Common myeloid progenitor, CD34-positive (primary cell): ENCODE data around the gene GABRR2.

Experiments used
- CTCF ChIA-PET: fragments of 350-600 bp; sonication (Branson Sonifier 250); formaldehyde crosslinking; loops from one replicate; lab custom pipeline; 2021; ENCODE audit warnings: antibody characterized with exemption; lab: Charles Lee
- POLR2A ChIA-PET: fragments of 350-600 bp; sonication (Branson Sonifier 250); formaldehyde crosslinking; loops from one replicate; lab custom pipeline; 2021; ENCODE audit warnings: antibody characterized with exemption; lab: Charles Lee
- DNase-seq, 3 donors: peaks; one replicate each; pipeline versions ENCODE4 v3.0.0 to v3.0.0-alpha.2; 2013
- H3K27ac ChIP-seq, 2 experiments: 1 replicate in 1 of 2; 2 replicates in 1 of 2; pipeline ENCODE4 v1.7.0; 2013; ENCODE audit warnings: inconsistent platforms in 2 of 2, low read length in 2 of 2, mild to moderate bottlenecking in 2 of 2, low read depth in 1 of 2, moderate library complexity in 1 of 2; ENCODE audit not compliant: severe bottlenecking in 2 of 2, insufficient read depth in 1 of 2, poor library complexity in 1 of 2
- H3K27me3 ChIP-seq, 5 experiments: replicated peaks in 2 of 5; 1 replicate in 3 of 5; 2 replicates in 2 of 5; pipeline versions ENCODE4 v1.6.1 to v1.7.0; 2013; ENCODE audit warnings: low read length in 4 of 5, mild to moderate bottlenecking in 2 of 5, moderate library complexity in 2 of 5, inconsistent platforms in 1 of 5; ENCODE audit not compliant: insufficient read depth in 5 of 5, control insufficient read depth in 4 of 5
- H3K36me3 ChIP-seq, 4 experiments: 1 replicate in 2 of 4; 2 replicates in 2 of 4; pipeline versions ENCODE4 v1.6.1 to v1.7.0; 2013; ENCODE audit warnings: low read length in 3 of 4, control low read depth in 1 of 4, mild to moderate bottlenecking in 1 of 4; ENCODE audit not compliant: control insufficient read depth in 4 of 4, insufficient read depth in 4 of 4
- H3K4me1 ChIP-seq, 4 experiments: 1 replicate in 3 of 4; 2 replicates in 1 of 4; pipeline versions ENCODE4 v1.6.1 to v1.7.1; 2013; ENCODE audit warnings: low read length in 3 of 4, mild to moderate bottlenecking in 3 of 4, control low read depth in 1 of 4, inconsistent platforms in 1 of 4, moderate library complexity in 1 of 4; ENCODE audit not compliant: control insufficient read depth in 4 of 4, insufficient read depth in 4 of 4; ENCODE audit errors: control extremely low read depth in 1 of 4
- H3K4me3 ChIP-seq, 7 experiments: 1 replicate in 4 of 7; 2 replicates in 3 of 7; pipeline versions ENCODE4 v1.5.1 to v1.7.0; 2013; ENCODE audit warnings: mild to moderate bottlenecking in 7 of 7, low read length in 6 of 7, moderate library complexity in 6 of 7, inconsistent platforms in 2 of 7, low read depth in 2 of 7, control low read depth in 1 of 7; ENCODE audit not compliant: insufficient read depth in 4 of 7, control insufficient read depth in 1 of 7; ENCODE audit errors: extremely low read depth in 1 of 7
- H3K9me3 ChIP-seq, 5 experiments: 1 replicate in 4 of 5; 2 replicates in 1 of 5; pipeline versions ENCODE4 v1.6.1 to v1.7.1; 2013; ENCODE audit warnings: low read length in 4 of 5, mild to moderate bottlenecking in 2 of 5, inconsistent platforms in 1 of 5, low read depth in 1 of 5, moderate library complexity in 1 of 5; ENCODE audit not compliant: control insufficient read depth in 4 of 5, insufficient read depth in 2 of 5; ENCODE audit errors: control extremely low read depth in 1 of 5
- WGBS: methylation state at CpG from one replicate; pipeline ENCODE4 v1.1.5; 2013; ENCODE audit not compliant: insufficient coverage; 5-methylcytosine and 5-hydroxymethylcytosine counted together

GABRR2 gene

GRCh38 chr6:89356642-89357170 lies 41.6 kb upstream of the GABRR2 start:
- WGBS = no CpG with 5 or more reads among the region's 1 CpG
- peaks cover 27 to 62% (median 42%) of the 10 kb centered on the region in 4 experiments for H3K4me1 ChIP-seq
- CTCF ChIA-PET = interaction anchor here (0.6 to 8.7 kb wide), 7 partner anchors 10 to 1534 kb away, joined by 3 to 102 read pairs (median 3); no protein-coding TSS in a partner anchor
- peak overlapping the region; percentile 56 to 86 for H3K27ac ChIP-seq
- POLR2A ChIA-PET = no interaction called here
- peak overlapping the region in 4 of 7 experiments; percentile 46 to 79 (median 64) for H3K4me3 ChIP-seq
- DNase-seq = peak in 1 of 3 donors; percentile 42
- H3K27me3 ChIP-seq = no peaks in the 10 kb centered on the region
- H3K36me3 ChIP-seq = no peaks in the 10 kb centered on the region
- H3K9me3 ChIP-seq = no peaks in the 10 kb centered on the region

- Histone ChIP-seq H3K36me3 (no peaks in the 10 kb centered on the region), H3K4me1 (peaks cover 32 to 69% (median 50%) of the 10 kb centered on the region in 4 experiments), H3K27ac (peak overlapping the region in 1 of 2 experiments; percentile 86), H3K4me3 (no peak overlapping the region), H3K9me3 (no peaks in the 10 kb centered on the region), H3K27me3 (no peaks in the 10 kb centered on the region)
- no peak for DNase-seq
- CTCF ChIA-PET = interaction anchor here (7.9 to 8.7 kb wide), 2 partner anchors 11 to 16 kb away, joined by 55 to 102 read pairs; no protein-coding TSS in a partner anchor
- POLR2A ChIA-PET = interaction anchor here (0.7 kb wide), 1 partner anchor 9 kb away, joined by 5 read pairs; no protein-coding TSS in a partner anchor
- no CpG with 5 or more reads among the region's 2 CpGs for WGBS
These were observed 40.6 kb upstream of the GABRR2 start for GRCh38 chr6:89355511-89356194.

DNA sequence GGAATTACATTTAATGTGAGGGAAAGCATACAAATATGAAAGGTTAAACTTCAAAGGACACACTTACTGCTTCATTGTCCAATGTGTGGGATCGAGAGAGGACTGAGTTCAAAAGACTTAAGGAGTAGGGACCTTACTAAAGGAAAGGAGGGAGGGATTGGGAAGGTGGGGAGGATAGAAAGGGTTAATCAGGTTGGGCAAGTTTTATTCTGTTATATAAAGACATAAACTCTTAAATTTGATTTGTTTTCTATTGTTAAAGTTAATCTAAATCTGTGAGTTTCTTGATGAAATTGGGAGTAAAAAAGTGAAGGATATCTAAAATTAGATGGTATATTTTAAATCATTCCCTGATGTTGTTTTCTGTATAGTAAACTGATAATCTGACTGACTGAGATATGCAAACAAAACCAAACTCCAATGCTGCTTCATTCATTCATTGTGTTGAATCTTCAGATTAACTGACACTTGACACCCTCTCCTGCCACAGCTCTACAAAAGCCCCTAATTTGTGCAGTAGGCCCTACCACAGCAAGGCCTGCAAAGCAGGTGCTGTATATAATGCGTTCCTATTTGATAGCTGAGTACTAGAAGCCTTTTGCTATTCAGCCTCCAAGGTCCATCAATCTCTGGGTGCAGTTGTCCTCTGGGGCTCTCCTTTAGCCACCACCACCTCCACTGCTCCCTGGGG lies 38.7 kb upstream of the GABRR2 start:
- Histone ChIP-seq H3K4me3 (peak overlapping the region in 4 of 7 experiments; percentile 79 to 98 (median 90)), H3K36me3 (peaks cover 0 to 2% (median 0%) of the 10 kb centered on the region in 4 experiments), H3K27me3 (no peaks in the 10 kb centered on the region), H3K9me3 (no peaks in the 10 kb centered on the region), H3K4me1 (peaks cover 46 to 80% (median 65%) of the 10 kb centered on the region in 4 experiments), H3K27ac (peak overlapping the region in 1 of 2 experiments; percentile 96)
- CTCF ChIA-PET = interaction anchor here (0.8 to 8.7 kb wide), 5 partner anchors 8 to 20 kb away, joined by 3 to 102 read pairs (median 7); no protein-coding TSS in a partner anchor
- WGBS = 93% methylated on average over 2 of the region's 2 CpGs
- POLR2A ChIA-PET = interaction anchor here (0.7 kb wide), 1 partner anchor 238 kb away, joined by 3 read pairs; no protein-coding TSS in a partner anchor
- peak in 1 of 3 donors; percentile 31 for DNase-seq

DNA sequence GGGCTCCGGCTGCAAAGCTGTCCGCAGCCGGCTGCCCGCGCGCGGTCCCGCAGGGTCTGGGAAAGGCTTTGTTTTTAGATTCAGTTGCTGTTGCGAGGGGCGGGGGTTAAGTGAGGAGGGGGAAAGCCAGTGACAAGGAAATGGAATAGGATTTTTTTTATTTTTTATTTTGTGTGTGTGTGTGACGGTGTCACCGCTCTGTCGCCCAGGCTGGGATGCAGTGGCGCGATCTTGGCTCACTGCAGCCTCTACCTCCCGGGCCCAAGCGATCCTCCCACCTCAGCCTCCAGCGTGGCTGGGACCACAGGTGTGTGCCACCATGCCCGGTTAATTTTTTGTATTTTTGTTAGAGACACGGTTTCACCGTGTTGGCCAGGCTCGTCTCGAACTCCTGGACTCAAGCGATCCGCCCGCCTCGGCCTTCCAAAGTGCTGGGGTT lies 38.0 kb upstream of the GABRR2 start:
- DNase-seq = peak; percentile 45 to 83 (median 79)
- Histone ChIP-seq H3K36me3 (peaks cover 0 to 2% (median 0%) of the 10 kb centered on the region in 4 experiments), H3K4me3 (peak overlapping the region; percentile 79 to 98 (median 91)), H3K9me3 (no peaks in the 10 kb centered on the region), H3K4me1 (peaks cover 42 to 80% (median 67%) of the 10 kb centered on the region in 4 experiments), H3K27me3 (no peaks in the 10 kb centered on the region), H3K27ac (peak overlapping the region; percentile 90 to 96)
- POLR2A ChIA-PET = interaction anchor here (0.6 to 1.1 kb wide), 2 partner anchors 21 to 92 kb away, joined by 3 read pairs; no protein-coding TSS in a partner anchor
- CTCF ChIA-PET = interaction anchor here (1.2 to 8.7 kb wide), 4 partner anchors 9 to 110 kb away, joined by 3 to 102 read pairs (median 31); no protein-coding TSS in a partner anchor
- WGBS = 41% methylated on average over 26 of the region's 27 CpGs

DNA sequence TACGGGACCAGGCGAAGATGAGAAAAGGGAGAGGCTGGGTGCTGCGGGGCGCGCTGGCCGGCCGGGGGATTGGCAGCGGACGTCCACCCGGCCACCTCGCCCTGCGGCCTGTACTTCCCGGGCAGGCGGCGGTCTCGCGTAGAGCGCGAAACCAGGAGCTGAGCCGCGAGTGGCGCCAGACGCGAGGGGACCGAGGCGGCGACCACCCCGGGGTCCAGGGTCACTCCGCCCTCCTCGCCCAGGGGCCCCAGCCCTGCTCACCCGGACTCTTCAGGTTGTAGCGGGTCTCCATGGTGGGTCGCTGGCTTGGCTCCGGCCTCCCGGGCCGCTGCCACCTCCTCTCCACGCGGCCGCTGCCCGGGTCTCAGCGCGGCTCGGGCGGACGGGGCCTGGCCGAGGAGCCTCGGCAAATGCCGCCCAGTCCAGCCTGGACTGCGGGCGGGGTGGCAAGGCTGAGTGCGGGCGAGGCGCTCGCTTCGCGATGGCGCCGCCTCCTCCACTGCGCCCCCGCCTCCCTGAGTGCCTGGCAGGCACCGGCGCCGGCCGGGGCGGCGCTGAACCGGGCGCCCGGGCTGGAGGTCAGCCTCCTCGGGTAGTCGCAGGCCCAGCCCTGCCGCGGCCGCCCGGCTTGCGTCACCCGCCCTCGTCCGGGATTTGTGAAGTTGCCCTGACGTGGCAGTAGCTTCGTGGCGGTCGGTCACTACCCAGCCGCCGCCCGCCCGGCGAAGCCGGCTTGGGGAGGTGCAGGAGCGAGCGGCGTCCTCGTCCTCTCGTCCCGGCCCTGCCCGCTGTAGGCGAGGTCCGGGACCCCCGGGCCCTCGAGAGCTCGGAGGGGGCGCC lies 37.4 kb upstream of the GABRR2 start, which contains the start of gene UBE2J1:
TSS of gene UBE2J1 (minus strand) at position 445 of the 840 bp plus-strand sequence. CDS start at position 292, 153 bp downstream.
- H3K9me3 ChIP-seq = no peaks in the 10 kb centered on the region
- CTCF ChIA-PET = interaction anchor here (0.9 to 8.7 kb wide), 10 partner anchors 7 to 272 kb away, joined by 3 to 102 read pairs (median 4); partner anchors contain the start of gene PNRC1
- DNase-seq = peak; percentile 78 to 91 (median 86)
- H3K36me3 ChIP-seq = peaks cover 0 to 2% (median 0%) of the 10 kb centered on the region in 4 experiments
- H3K4me1 ChIP-seq = peaks cover 39 to 79% (median 69%) of the 10 kb centered on the region in 4 experiments
- H3K27ac ChIP-seq = peak within 1 kb of the TSS; percentile 90 to 96
- peak within 1 kb of the TSS; percentile 79 to 98 (median 91) for H3K4me3 ChIP-seq
- no peaks in the 10 kb centered on the region for H3K27me3 ChIP-seq
- POLR2A ChIA-PET = interaction anchor here (0.6 to 1.1 kb wide), 2 partner anchors 21 to 91 kb away, joined by 3 read pairs; no protein-coding TSS in a partner anchor
- 0% methylated on average over 90 of the region's 102 CpGs for WGBS
